ENCODE measurements around the gene RTN1.

GRCh38 chr14:59829469-59830337 is 40.9 kb downstream of the RTN1 start:
- TF ChIP-seq, protein P1, sequence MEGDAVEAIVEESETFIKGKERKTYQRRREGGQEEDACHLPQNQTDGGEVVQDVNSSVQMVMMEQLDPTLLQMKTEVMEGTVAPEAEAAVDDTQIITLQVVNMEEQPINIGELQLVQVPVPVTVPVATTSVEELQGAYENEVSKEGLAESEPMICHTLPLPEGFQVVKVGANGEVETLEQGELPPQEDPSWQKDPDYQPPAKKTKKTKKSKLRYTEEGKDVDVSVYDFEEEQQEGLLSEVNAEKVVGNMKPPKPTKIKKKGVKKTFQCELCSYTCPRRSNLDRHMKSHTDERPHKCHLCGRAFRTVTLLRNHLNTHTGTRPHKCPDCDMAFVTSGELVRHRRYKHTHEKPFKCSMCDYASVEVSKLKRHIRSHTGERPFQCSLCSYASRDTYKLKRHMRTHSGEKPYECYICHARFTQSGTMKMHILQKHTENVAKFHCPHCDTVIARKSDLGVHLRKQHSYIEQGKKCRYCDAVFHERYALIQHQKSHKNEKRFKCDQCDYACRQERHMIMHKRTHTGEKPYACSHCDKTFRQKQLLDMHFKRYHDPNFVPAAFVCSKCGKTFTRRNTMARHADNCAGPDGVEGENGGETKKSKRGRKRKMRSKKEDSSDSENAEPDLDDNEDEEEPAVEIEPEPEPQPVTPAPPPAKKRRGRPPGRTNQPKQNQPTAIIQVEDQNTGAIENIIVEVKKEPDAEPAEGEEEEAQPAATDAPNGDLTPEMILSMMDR (IDR thresholded peaks at IDR 0.05; ENCODE audit: poor library complexity, severe bottlenecking), result no peak
- no peak for TF ChIP-seq POLR2AphosphoS5 (IDR thresholded peaks at IDR 0.05)
- TF ChIP-seq EP300 (conservative IDR thresholded peaks at IDR 0.05; ENCODE audit: poor library complexity, severe bottlenecking), result no peak

Data from neural cell (in vitro differentiated cells).